BE2C (cell line): ENCODE measurements around the gene APBB2.

Source experiments
- DNase-seq: peaks from one replicate; pipeline ENCODE4 v3.0.0-alpha.2; 2020
- H3K27me3 ChIP-seq: fragments of 250-450 bp; sonication (Bioruptor Pico); 2 replicates; pipeline ENCODE4 v1.5.1; 2020; ENCODE audit warnings: mild to moderate bottlenecking
- H3K36me3 ChIP-seq: fragments of 250-450 bp; sonication (Bioruptor Pico); 2 replicates; pipeline ENCODE4 v1.5.1; 2020; ENCODE audit warnings: mild to moderate bottlenecking
- H3K4me1 ChIP-seq: fragments of 250-450 bp; sonication (Bioruptor Pico); 2 replicates; pipeline ENCODE4 v1.5.1; 2020
- H3K4me3 ChIP-seq: 2 replicates; pipeline ENCODE4 v1.5.1; 2011; ENCODE audit warnings: low read depth, low read length
- H3K9me3 ChIP-seq: fragments of 250-450 bp; sonication (Bioruptor Pico); 2 replicates; pipeline ENCODE4 v1.5.1; 2020
- CTCF ChIP-seq: IDR thresholded peaks from 2 replicates; pipeline ENCODE4 v1.5.1; 2012; ENCODE audit warnings: mild to moderate bottlenecking, low read depth, low read length

APBB2 gene

GRCh38 chr4:41232856-41233255 is 18.5 kb upstream of the APBB2 start:
- Histone ChIP-seq H3K4me1 (no peaks in the 10 kb centered on the region), H3K9me3 (0 out of 2 replicates have a peak, but pooled peaks cover 2% of the 10 kb centered on the region), H3K27me3 (no peaks in the 10 kb centered on the region), H3K4me3 (no peak overlapping the region), H3K36me3 (no peaks in the 10 kb centered on the region)
- TF ChIP-seq CTCF, result no peak
- no peak for DNase-seq

GRCh38 chr4:41232406-41232805 is 18.1 kb upstream of the APBB2 start:
- no peaks in the 10 kb centered on the region for H3K27me3 ChIP-seq

GRCh38 chr4:41227902-41228301 is 13.6 kb upstream of the APBB2 start:
- TF ChIP-seq CTCF, result no peak
- no peaks in the 10 kb centered on the region for H3K4me1 ChIP-seq
- no peaks in the 10 kb centered on the region for H3K9me3 ChIP-seq
- no peaks in the 10 kb centered on the region for H3K36me3 ChIP-seq
- no peak overlapping the region for H3K4me3 ChIP-seq
- no peaks in the 10 kb centered on the region for H3K27me3 ChIP-seq
- no peak for DNase-seq

More at GRCh38 chr4:41232406-41232805, 18.1 kb upstream of the APBB2 start:
- H3K9me3 ChIP-seq, result 0 out of 2 replicates have a peak, but pooled peaks cover 1% of the 10 kb centered on the region
- no peaks in the 10 kb centered on the region for H3K4me1 ChIP-seq
- no peak for DNase-seq
- peak; percentile 30; the same call in 1 of the 2 replicates for TF ChIP-seq CTCF
- H3K4me3 ChIP-seq, result no peak overlapping the region
- H3K36me3 ChIP-seq, result no peaks in the 10 kb centered on the region

GRCh38 chr4:41221850-41222645 is 7.7 kb upstream of the APBB2 start:
- no peak for TF ChIP-seq CTCF
- no peak for DNase-seq

GRCh38 chr4:41219421-41219950 is 5.1 kb upstream of the APBB2 start:
- DNase-seq, result no peak
- Histone ChIP-seq H3K4me3 (no peak overlapping the region), H3K9me3 (no peaks in the 10 kb centered on the region), H3K4me1 (peaks cover 11% of the 10 kb centered on the region), H3K27me3 (no peaks in the 10 kb centered on the region), H3K36me3 (no peaks in the 10 kb centered on the region)
- no peak for TF ChIP-seq CTCF

More at GRCh38 chr4:41221850-41222645, 7.7 kb upstream of the APBB2 start:
- no peaks in the 10 kb centered on the region for H3K36me3 ChIP-seq
- no peak overlapping the region for H3K4me3 ChIP-seq
- H3K9me3 ChIP-seq, result no peaks in the 10 kb centered on the region
- peaks cover 1% of the 10 kb centered on the region for H3K4me1 ChIP-seq
- H3K27me3 ChIP-seq, result no peaks in the 10 kb centered on the region

- Histone ChIP-seq H3K4me3 (no peak overlapping the region), H3K27me3 (no peaks in the 10 kb centered on the region), H3K9me3 (no peaks in the 10 kb centered on the region), H3K4me1 (peaks cover 11% of the 10 kb centered on the region), H3K36me3 (no peaks in the 10 kb centered on the region)
- no peak for DNase-seq
- TF ChIP-seq CTCF, result no peak
These were observed 4.4 kb upstream of the APBB2 start for GRCh38 chr4:41218703-41219102.
